Omental fat pad (tissue), 4 donors: ENCODE data around the gene AGBL1. TPM values are rescaled to one million over a fixed set of nuclear protein-coding genes. Genes with fewer than 3 reads are reported as not detected.

Experiments used
- ATAC-seq: fragments of 150-250 bp; one replicate; pipeline ENCODE4 v1.9.1; 2016; ENCODE audit warnings: mild to moderate bottlenecking, moderate library complexity; ENCODE audit not compliant: low FRiP score
- DNase-seq: peaks from one replicate; pipeline ENCODE4 v3.0.0-alpha.2; 2019; ENCODE audit warnings: low spot score
- CTCF ChIP-seq, 3 donors: fragments of 450-650 bp; IDR thresholded peaks; one replicate each; pipeline ENCODE4 v1.5.1; 2016 to 2017; ENCODE audit warnings: antibody characterized with exemption in 3 of 3, mild to moderate bottlenecking in 3 of 3, moderate library complexity in 2 of 3
- total RNA-seq, 4 donors: library from RNA; depleted of rRNA; stranded (reverse); fragments of >200 nt; gene quantifications; one replicate each; pipeline ENCODE4 v1.1.0, GENCODE V29; 2016

Gene AGBL1
- total RNA-seq, 4 donors from 2014 or later = not detected

GRCh38 chr15:86691091-86691663 lies 611.5 kb downstream of the AGBL1 start:
- ATAC-seq = no peak
- TF ChIP-seq CTCF (IDR thresholded peaks at IDR 0.05) = no peak
- DNase-seq = no peak

GRCh38 chr15:86700864-86701610 lies 621.4 kb downstream of the AGBL1 start:
- ATAC-seq (no peak), DNase-seq (no peak)
- no peak for TF ChIP-seq CTCF (IDR thresholded peaks at IDR 0.05)

GRCh38 chr15:86701611-86701963 lies 621.9 kb downstream of the AGBL1 start:
- TF ChIP-seq CTCF (IDR thresholded peaks at IDR 0.05) = no peak
- DNase-seq (no peak), ATAC-seq (no peak)

- ATAC-seq (no peak), DNase-seq (no peak)
Measured at GRCh38 chr15:86706813-86707212, 627.1 kb downstream of the AGBL1 start.

GRCh38 chr15:86711476-86711875 lies 631.8 kb downstream of the AGBL1 start:
- DNase-seq = no peak
- no peak for TF ChIP-seq CTCF (IDR thresholded peaks at IDR 0.05)
- no peak for ATAC-seq

More at GRCh38 chr15:86706813-86707212, 627.1 kb downstream of the AGBL1 start:
- TF ChIP-seq CTCF (IDR thresholded peaks at IDR 0.05) = no peak

- DNase-seq = no peak
- ATAC-seq = no peak
- TF ChIP-seq CTCF (IDR thresholded peaks at IDR 0.05) = no peak
Measured at GRCh38 chr15:86714241-86714640, 634.6 kb downstream of the AGBL1 start.

GRCh38 chr15:86725628-86726027 lies 646.0 kb downstream of the AGBL1 start:
- TF ChIP-seq CTCF (IDR thresholded peaks at IDR 0.05) = no peak
- ATAC-seq (no peak), DNase-seq (no peak)
